HCT116 (cell line): ENCODE data around the gene GRIN2A. TPM values are rescaled to one million over a fixed set of nuclear protein-coding genes. Genes with fewer than 3 reads are reported as not detected.

Source experiments
- ATAC-seq: fragments of 200-7000 bp; cut with Tn5 transposase; 2 replicates; pipeline ENCODE4 v1.9.1; 2020; ENCODE audit warnings: mild to moderate bottlenecking, moderate library complexity
- BruUV-seq: library from RNA; stranded (reverse); fragments of 400-500 nt; replicated peaks from 2 replicates; lab custom pipeline; 2021; lab: Mats Ljungman, UMichigan
- CTCF ChIA-PET: fragments of 300-600 bp; sonication (Branson Sonifier 250); formaldehyde crosslinking; loops from one replicate; lab custom pipeline; 2021; ENCODE audit warnings: antibody characterized with exemption; lab: Charles Lee
- POLR2A ChIA-PET: fragments of 300-600, 350-600 bp; sonication (Branson Sonifier 250); formaldehyde crosslinking; loops from one replicate; lab custom pipeline; 2021; ENCODE audit warnings: antibody characterized with exemption; lab: Charles Lee
- RAD21 ChIA-PET, 2 experiments: fragments of 300-600 bp; sonication (Branson Sonifier 250); formaldehyde crosslinking; loops; one replicate each; lab custom pipeline; 2023; ENCODE audit warnings: low total read pairs in 2 of 2; ENCODE audit not compliant: uncharacterized antibody in 2 of 2, unreplicated experiment in 2 of 2, low non-redundant PET in 1 of 2; lab: Charles Lee
- DNase-seq: peaks from one replicate; pipeline ENCODE4 v3.0.0-alpha.2; 2010; ENCODE audit warnings: low read depth, low spot score
- H2AFZ ChIP-seq: fragments of 200-600 bp; shearing (Covaris generic), sonication (generic); 2 replicates; pipeline ENCODE4 v1.6.1; 2017; ENCODE audit warnings: low read depth, mixed run types, mixed read lengths, antibody characterized with exemption, low read length; ENCODE audit not compliant: poor library complexity, severe bottlenecking
- H3K27ac ChIP-seq: 2 replicates; pipeline ENCODE4 v1.5.1; 2012; ENCODE audit warnings: low read depth, low read length
- H3K27me3 ChIP-seq: fragments of 200-600 bp; sonication (generic); 2 replicates; pipeline ENCODE4 v1.6.1; 2016; ENCODE audit warnings: mixed run types, low read length, mixed read lengths; ENCODE audit not compliant: insufficient read depth
- H3K36me3 ChIP-seq, 2 experiments: fragments of 200-500 bp in 1 of 2; fragments of 200-600 bp in 1 of 2; sonication (Bioruptor generic) in 1 of 2; sonication (generic) in 1 of 2; 2 replicates each; pipeline versions ENCODE4 v1.5.1 to v1.6.1; 2014 to 2016; ENCODE audit warnings: low read length in 2 of 2, inconsistent platforms in 1 of 2, mixed read lengths in 1 of 2, mixed run types in 1 of 2; ENCODE audit not compliant: insufficient read depth in 2 of 2, control insufficient read depth in 1 of 2
- H3K4me1 ChIP-seq, 2 experiments: fragments of 200-600 bp in 1 of 2; sonication (generic) in 1 of 2; 2 replicates each; pipeline versions ENCODE4 v1.5.1 to v1.6.1; 2012 to 2017; ENCODE audit warnings: low read length in 2 of 2, inconsistent platforms in 1 of 2, mild to moderate bottlenecking in 1 of 2, mixed read lengths in 1 of 2, mixed run types in 1 of 2, moderate library complexity in 1 of 2; ENCODE audit not compliant: insufficient read depth in 2 of 2, control insufficient read depth in 1 of 2
- H3K4me2 ChIP-seq: fragments of 200-600 bp; sonication (generic); 2 replicates; pipeline ENCODE4 v1.6.1; 2017; ENCODE audit warnings: mixed run types, low read length, mixed read lengths
- H3K4me3 ChIP-seq, 2 experiments: fragments of 200-600 bp in 1 of 2; sonication (generic) in 1 of 2; replicated peaks in 1 of 2; 2 replicates each; pipeline ENCODE4 v1.5.1; 2011 to 2016; ENCODE audit warnings: low read length in 2 of 2, control low read depth in 1 of 2, low read depth in 1 of 2, mild to moderate bottlenecking in 1 of 2, mixed read lengths in 1 of 2, mixed run types in 1 of 2
- H3K79me2 ChIP-seq: fragments of 200-600 bp; sonication (generic); 2 replicates; pipeline ENCODE4 v1.6.1; 2017; ENCODE audit warnings: mild to moderate bottlenecking, mixed run types, low read length, moderate library complexity, mixed read lengths; ENCODE audit not compliant: insufficient read depth
- H3K9ac ChIP-seq: fragments of 200-600 bp; sonication (generic); 2 replicates; pipeline ENCODE4 v1.6.1; 2016; ENCODE audit warnings: low read length, mixed read lengths
- H3K9me2 ChIP-seq: fragments of 200-600 bp; sonication (generic), shearing (Covaris generic); 2 replicates; pipeline ENCODE4 v1.6.1; 2017; ENCODE audit warnings: mixed run types, mild to moderate bottlenecking, moderate library complexity; ENCODE audit not compliant: insufficient read depth
- H3K9me3 ChIP-seq, 2 experiments: fragments of 200-500 bp in 1 of 2; fragments of 200-600 bp in 1 of 2; sonication (Bioruptor generic) in 1 of 2; sonication (generic) in 1 of 2; 2 replicates each; pipeline ENCODE4 v1.6.1; 2014 to 2017; ENCODE audit warnings: low read length in 2 of 2, mixed read lengths in 2 of 2, inconsistent platforms in 1 of 2, low read depth in 1 of 2, mild to moderate bottlenecking in 1 of 2, mixed run types in 1 of 2, moderate library complexity in 1 of 2; ENCODE audit not compliant: control insufficient read depth in 1 of 2, insufficient read depth in 1 of 2
- H4K20me1 ChIP-seq: fragments of 200-600 bp; sonication (generic), shearing (Covaris generic); 2 replicates; pipeline ENCODE4 v1.6.1; 2017; ENCODE audit warnings: mixed run types, mild to moderate bottlenecking, moderate library complexity; ENCODE audit not compliant: insufficient read depth
- ATF3 ChIP-seq: IDR thresholded peaks from 2 replicates; pipeline ENCODE4 v1.6.1; 2012
- CBX3 ChIP-seq: IDR thresholded peaks from 2 replicates; pipeline ENCODE4 v1.6.1; 2012; ENCODE audit warnings: low read depth
- EGR1 ChIP-seq: IDR thresholded peaks from 2 replicates; pipeline ENCODE4 v1.6.1; 2012; ENCODE audit warnings: low read depth
- ELF1 ChIP-seq: IDR thresholded peaks from 2 replicates; pipeline ENCODE4 v1.6.1; 2012; ENCODE audit warnings: low read depth, borderline replicate concordance
- EZH2 ChIP-seq: fragments of 200-600 bp; sonication (generic); IDR thresholded peaks from 2 replicates; pipeline ENCODE4 v1.6.1; 2017; ENCODE audit warnings: antibody characterized with exemption, mixed run types
- EZH2phosphoT487 ChIP-seq: fragments of 200-600 bp; IDR thresholded peaks from 2 replicates; pipeline ENCODE4 v1.6.1; 2018; ENCODE audit warnings: antibody characterized with exemption, borderline replicate concordance
- FOSL1 ChIP-seq: IDR thresholded peaks from 2 replicates; pipeline ENCODE4 v1.6.1; 2012; ENCODE audit warnings: low read depth
- JUND ChIP-seq: IDR thresholded peaks from 2 replicates; pipeline ENCODE4 v1.6.1; 2012
- POLR2AphosphoS5 ChIP-seq: IDR thresholded peaks from 2 replicates; pipeline ENCODE4 v1.6.1; 2011; ENCODE audit warnings: mild to moderate bottlenecking, low read depth, low read length, moderate library complexity
- RAD21 ChIP-seq: IDR thresholded peaks from 2 replicates; pipeline ENCODE4 v1.6.1; 2012; ENCODE audit warnings: low read depth, mild to moderate bottlenecking
- REST ChIP-seq: IDR thresholded peaks from 2 replicates; pipeline ENCODE4 v1.6.1; 2012; ENCODE audit warnings: low read depth
- SIN3A ChIP-seq: IDR thresholded peaks from 2 replicates; pipeline ENCODE4 v1.6.1; 2012; ENCODE audit warnings: low read depth
- SP1 ChIP-seq: IDR thresholded peaks from 2 replicates; pipeline ENCODE4 v1.6.1; 2012; ENCODE audit warnings: low read depth
- SRF ChIP-seq: IDR thresholded peaks from 2 replicates; pipeline ENCODE4 v1.6.1; 2012; ENCODE audit warnings: low read depth
- TCF7L2 ChIP-seq: IDR thresholded peaks from 2 replicates; pipeline ENCODE4 v1.7.0; 2011; ENCODE audit warnings: borderline replicate concordance, inconsistent platforms; ENCODE audit not compliant: insufficient read depth, insufficient read length; ENCODE audit errors: extremely low read depth
- YY1 ChIP-seq: IDR thresholded peaks from 2 replicates; pipeline ENCODE4 v1.6.1; 2011; ENCODE audit warnings: low read length, low read depth, moderate library complexity, mild to moderate bottlenecking; ENCODE audit not compliant: insufficient replicate concordance; ENCODE audit errors: extremely low read depth
- ZBTB33 ChIP-seq: IDR thresholded peaks from 2 replicates; pipeline ENCODE4 v1.6.1; 2011; ENCODE audit warnings: mild to moderate bottlenecking, low read length, moderate library complexity; ENCODE audit not compliant: insufficient replicate concordance; ENCODE audit errors: extremely low read depth
- intact Hi-C: fragments of 100-400 bp; cut with micrococcal nuclease; formaldehyde crosslinking; loops from 2 replicates; pipeline ENCODE4 v1.10.0; 2022
- total RNA-seq: library from RNA; stranded (reverse); gene quantifications from one replicate; pipeline ENCODE4 v1.2.1, GENCODE V29; 2021; ENCODE audit not compliant: unreplicated experiment
- TF ChIP-seq, protein P1 (sequence below): IDR thresholded peaks from 2 replicates; pipeline ENCODE4 v1.6.1; 2012

The GRIN2A gene
- total RNA-seq, 1 experiment from 2014 or later = 0.02 TPM

GRCh38 chr16:10087151-10087550 is 95.1 kb downstream of the GRIN2A start (continued):
- no peak for TF ChIP-seq ZBTB33
- TF ChIP-seq EZH2 = no peak
- TF ChIP-seq ELF1 = no peak
- no peak for TF ChIP-seq EZH2phosphoT487
- TF ChIP-seq SIN3A = no peak
- TF ChIP-seq, protein P1, sequence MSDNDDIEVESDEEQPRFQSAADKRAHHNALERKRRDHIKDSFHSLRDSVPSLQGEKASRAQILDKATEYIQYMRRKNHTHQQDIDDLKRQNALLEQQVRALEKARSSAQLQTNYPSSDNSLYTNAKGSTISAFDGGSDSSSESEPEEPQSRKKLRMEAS = no peak
- TF ChIP-seq RAD21 = no peak
- TF ChIP-seq SRF = no peak
- TF ChIP-seq EGR1 = no peak
- no peak for TF ChIP-seq CBX3
- TF ChIP-seq SP1 = no peak
- TF ChIP-seq ATF3 = no peak
- no peak for TF ChIP-seq TCF7L2

DNA sequence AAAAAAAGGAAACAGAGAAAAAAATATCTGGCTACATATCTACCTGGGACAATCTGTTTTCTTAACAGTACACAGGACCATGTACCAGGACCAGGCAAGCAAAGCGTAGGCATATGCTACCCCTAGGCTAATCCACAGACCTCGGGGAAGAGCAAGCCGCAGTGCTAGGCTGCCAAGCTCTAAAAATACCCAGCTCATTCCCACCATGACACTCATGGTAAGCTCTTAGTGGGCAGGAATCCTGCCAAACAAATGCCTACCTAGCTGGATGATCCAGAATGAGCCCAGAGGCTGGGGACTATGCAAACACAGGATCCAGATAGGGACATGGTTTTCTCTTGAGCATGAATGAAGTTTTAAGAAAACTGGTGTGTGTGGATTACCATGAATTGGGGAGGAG is 95.6 kb downstream of the GRIN2A start:
- ChIA-PET CTCF (no interaction called here), RAD21 (no interaction called here)
- TF ChIP-seq SRF (no peak), JUND (no peak), POLR2AphosphoS5 (no peak), SIN3A (no peak), FOSL1 (no peak), YY1 (no peak), ZBTB33 (no peak), EZH2 (no peak), CBX3 (no peak), REST (no peak)
- TF ChIP-seq, protein P1 = no peak

More for the DNA sequence above, 95.6 kb downstream of the GRIN2A start:
- Histone ChIP-seq H3K36me3 (no peaks in the 10 kb centered on the region), H4K20me1 (no peaks in the 10 kb centered on the region), H3K4me1 (no peaks in the 10 kb centered on the region), H3K9ac (no peak overlapping the region), H3K9me3 (no peaks in the 10 kb centered on the region), H2AFZ (no peak overlapping the region), H3K4me3 (no peak overlapping the region), H3K27me3 (no peaks in the 10 kb centered on the region; the same call in 1 of the 2 replicates), H3K27ac (no peak overlapping the region), H3K79me2 (no peaks in the 10 kb centered on the region), H3K4me2 (no peak overlapping the region), H3K9me2 (no peaks in the 10 kb centered on the region)
- intact Hi-C loops = no loop called here
- DNase-seq (no peak), ATAC-seq (no peak)
- no TSS peak for BruUV-seq
- POLR2A ChIA-PET = no interaction called here
